ENCODE measurements around the gene MS4A6E.

DNA sequence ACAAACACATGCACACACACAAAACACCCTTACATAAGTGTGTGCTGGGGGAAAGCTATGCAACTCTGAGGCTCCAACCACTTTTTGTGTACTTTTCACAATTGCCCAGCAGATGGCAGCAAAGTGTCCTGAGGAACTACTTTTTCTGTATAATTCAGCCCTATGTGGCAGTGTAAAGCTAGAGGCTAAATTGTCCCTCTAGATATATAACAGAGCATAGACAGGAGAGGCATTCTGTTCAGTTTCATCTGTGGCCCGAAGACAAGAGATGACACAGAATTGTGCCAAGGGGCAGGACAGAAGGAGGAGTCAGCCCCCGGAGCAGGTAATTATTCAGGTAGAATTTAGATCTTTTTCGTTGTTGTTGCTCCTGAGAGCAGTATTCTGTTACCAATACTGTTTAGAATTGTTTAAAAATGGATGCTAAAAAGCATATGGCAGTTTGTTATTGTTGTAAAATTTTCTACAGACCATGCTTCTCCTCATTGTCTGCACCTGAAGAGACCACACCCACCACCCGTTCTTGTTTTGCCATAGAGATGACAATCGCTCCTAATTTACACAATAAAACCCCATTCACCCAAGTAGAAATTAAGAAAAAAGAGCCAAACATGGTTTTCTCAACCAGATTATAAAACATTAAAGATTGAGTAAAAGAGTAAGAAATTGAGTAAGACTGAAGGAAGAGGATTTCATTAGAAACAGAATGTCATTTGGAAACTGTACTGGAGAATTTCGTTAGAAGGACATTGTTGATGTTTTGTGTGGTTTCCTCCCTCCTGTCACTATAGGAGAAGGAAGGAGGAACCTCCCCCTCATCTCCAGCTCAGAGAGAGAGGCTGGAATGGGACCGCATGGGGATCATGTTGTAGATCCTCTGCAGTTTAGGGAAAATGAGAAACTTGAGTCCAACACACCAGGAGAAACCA, 36.8 kb downstream of the MS4A6E start:
- TF ChIP-seq GATA3 (IDR thresholded peaks at IDR 0.05; ENCODE audit: low read depth, low read length), result no peak
- no peak for TF ChIP-seq GATA2 (IDR thresholded peaks at IDR 0.05; ENCODE audit: low read depth, low read length)

All from SH-SY5Y (cell line).